Measurements from ENCODE around the gene CA10. TPM values are rescaled to one million over a fixed set of nuclear protein-coding genes. Genes with fewer than 3 reads are reported as not detected.

The CA10 gene
- total and polyA plus RNA-seq, 2 donors (not counting 1 experiment from before 2014, with no cell fraction given), result not detected

GRCh38 chr17:52032454-52032853 is 126.1 kb downstream of the CA10 start:
- Histone ChIP-seq H3K27ac (ENCODE audit: insufficient read depth, low read length) (no peak overlapping the region), H3K79me2 (ENCODE audit: control insufficient read depth, insufficient read depth, low read length) (no peaks in the 10 kb centered on the region), H2AFZ (ENCODE audit: low read length) (no peak overlapping the region), H3K27me3 (ENCODE audit: control insufficient read depth, insufficient read depth, low read length) (no peaks in the 10 kb centered on the region), H3K9me3 (ENCODE audit: control insufficient read depth, insufficient read depth, low read depth, low read length) (no peaks in the 10 kb centered on the region), H3K4me3 (replicated peaks in 1 of 4; ENCODE audit: control extremely low read depth in 1 of 4, insufficient read depth in 1 of 4, low read depth in 3 of 4, low read length in 4 of 4) (no peak overlapping the region), H3K4me2 (ENCODE audit: extremely low read depth, insufficient read depth, low read length) (no peak overlapping the region), H4K20me1 (ENCODE audit: control insufficient read depth, extremely low read depth, insufficient read depth, low read length) (no peaks in the 10 kb centered on the region), H3K36me3 (ENCODE audit: control insufficient read depth, insufficient read depth, low read length) (no peaks in the 10 kb centered on the region), H3K9ac (ENCODE audit: insufficient read depth, low read length) (no peak overlapping the region), H3K4me1 (ENCODE audit: control insufficient read depth, extremely low read depth, insufficient read depth, low read length) (no peaks in the 10 kb centered on the region)
- DNase-seq (ENCODE audit: low read depth in 2 of 2), result no peak
- TF ChIP-seq EZH2 (IDR thresholded peaks at IDR 0.05; ENCODE audit: low read length, missing control alignments) (no peak), CTCF (conservative IDR thresholded peaks at IDR 0.05 in 1 of 2, IDR thresholded peaks at IDR 0.05 in 1 of 2; ENCODE audit: low read depth in 1 of 2, low read length in 2 of 2) (no peak)

DNA sequence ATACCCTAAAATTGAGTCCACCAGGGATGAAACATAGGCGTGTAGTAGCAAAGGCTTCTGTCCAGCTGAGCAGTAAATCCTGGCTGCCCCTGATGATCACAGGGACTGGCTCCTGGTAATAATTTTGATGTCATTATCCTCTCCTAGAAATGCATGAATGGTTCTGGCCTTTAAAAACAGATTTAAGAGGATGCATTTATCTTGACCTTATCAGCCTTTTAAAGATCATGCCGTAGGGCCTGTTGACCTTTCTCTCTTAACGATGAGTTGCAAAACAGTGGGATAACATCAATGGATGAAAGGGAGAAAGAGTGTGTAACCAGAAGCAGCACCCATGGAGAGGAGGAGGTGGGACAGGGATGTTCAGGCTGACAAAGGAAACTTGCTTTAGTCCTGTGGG is 128.5 kb downstream of the CA10 start:
- no peaks in the 10 kb centered on the region for H3K79me2 ChIP-seq (ENCODE audit: control insufficient read depth, insufficient read depth, low read length)
- H4K20me1 ChIP-seq (ENCODE audit: control insufficient read depth, extremely low read depth, insufficient read depth, low read length), result no peaks in the 10 kb centered on the region
- no peak overlapping the region for H3K4me3 ChIP-seq (replicated peaks in 1 of 4; ENCODE audit: control extremely low read depth in 1 of 4, insufficient read depth in 1 of 4, low read depth in 3 of 4, low read length in 4 of 4)
- no peak overlapping the region for H3K4me2 ChIP-seq (ENCODE audit: extremely low read depth, insufficient read depth, low read length)
- no peak for DNase-seq (ENCODE audit: low read depth in 2 of 2)
- no peak for TF ChIP-seq CTCF (conservative IDR thresholded peaks at IDR 0.05 in 1 of 2, IDR thresholded peaks at IDR 0.05 in 1 of 2; ENCODE audit: low read depth in 1 of 2, low read length in 2 of 2)
- no peak for TF ChIP-seq EZH2 (IDR thresholded peaks at IDR 0.05; ENCODE audit: low read length, missing control alignments)
- H3K4me1 ChIP-seq (ENCODE audit: control insufficient read depth, extremely low read depth, insufficient read depth, low read length), result no peaks in the 10 kb centered on the region
- H3K27ac ChIP-seq (ENCODE audit: insufficient read depth, low read length), result no peak overlapping the region
- no peak overlapping the region for H3K9ac ChIP-seq (ENCODE audit: insufficient read depth, low read length)
- H2AFZ ChIP-seq (ENCODE audit: low read length), result no peak overlapping the region
- H3K9me3 ChIP-seq (ENCODE audit: control insufficient read depth, insufficient read depth, low read depth, low read length), result no peaks in the 10 kb centered on the region
- H3K36me3 ChIP-seq (ENCODE audit: control insufficient read depth, insufficient read depth, low read length), result no peaks in the 10 kb centered on the region
- H3K27me3 ChIP-seq (ENCODE audit: control insufficient read depth, insufficient read depth, low read length), result no peaks in the 10 kb centered on the region

DNA sequence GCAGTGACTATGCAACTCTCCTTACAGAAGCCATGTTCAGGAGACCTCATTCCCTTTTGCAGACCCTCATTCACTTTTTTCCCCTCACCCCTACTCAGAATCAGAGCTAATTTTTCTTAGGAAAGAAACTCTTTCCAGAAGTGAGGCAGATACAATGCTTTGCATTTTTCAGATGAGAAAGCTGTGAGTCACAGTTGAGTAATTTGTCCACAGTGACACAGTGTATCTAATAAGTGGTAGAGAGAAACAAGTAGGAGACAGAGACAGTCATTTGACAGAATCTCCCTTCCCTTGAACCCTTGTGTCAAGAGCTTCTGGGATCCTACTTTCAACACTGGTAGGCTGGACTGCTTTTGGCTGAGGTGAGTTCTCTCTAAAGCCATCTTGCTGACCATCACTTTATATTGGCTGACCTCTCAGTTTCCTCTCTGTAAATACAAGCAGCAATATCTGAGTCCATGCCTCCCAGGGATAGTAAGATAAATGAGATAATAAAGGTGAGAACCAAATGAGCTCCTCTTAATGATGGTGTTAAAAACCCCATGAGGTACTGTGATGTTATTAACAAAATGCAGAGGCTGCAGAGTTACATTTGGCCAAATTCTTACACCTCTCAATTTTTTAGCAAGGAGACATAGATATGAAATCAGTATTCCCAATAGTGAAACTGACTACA is 130.8 kb downstream of the CA10 start:
- Histone ChIP-seq H3K9me3 (ENCODE audit: control insufficient read depth, insufficient read depth, low read depth, low read length) (no peaks in the 10 kb centered on the region), H3K4me3 (replicated peaks in 1 of 4; ENCODE audit: control extremely low read depth in 1 of 4, insufficient read depth in 1 of 4, low read depth in 3 of 4, low read length in 4 of 4) (no peak overlapping the region), H3K79me2 (ENCODE audit: control insufficient read depth, insufficient read depth, low read length) (no peaks in the 10 kb centered on the region), H2AFZ (ENCODE audit: low read length) (no peak overlapping the region), H4K20me1 (ENCODE audit: control insufficient read depth, extremely low read depth, insufficient read depth, low read length) (no peaks in the 10 kb centered on the region), H3K4me2 (ENCODE audit: extremely low read depth, insufficient read depth, low read length) (no peak overlapping the region), H3K4me1 (ENCODE audit: control insufficient read depth, extremely low read depth, insufficient read depth, low read length) (no peaks in the 10 kb centered on the region), H3K36me3 (ENCODE audit: control insufficient read depth, insufficient read depth, low read length) (no peaks in the 10 kb centered on the region), H3K27ac (ENCODE audit: insufficient read depth, low read length) (no peak overlapping the region), H3K9ac (ENCODE audit: insufficient read depth, low read length) (no peak overlapping the region), H3K27me3 (ENCODE audit: control insufficient read depth, insufficient read depth, low read length) (no peaks in the 10 kb centered on the region)
- peak in 1 of 2 donors; percentile 79 for DNase-seq (ENCODE audit: low read depth in 2 of 2)
- TF ChIP-seq EZH2 (IDR thresholded peaks at IDR 0.05; ENCODE audit: low read length, missing control alignments), result no peak
- TF ChIP-seq CTCF (conservative IDR thresholded peaks at IDR 0.05 in 1 of 2, IDR thresholded peaks at IDR 0.05 in 1 of 2; ENCODE audit: low read depth in 1 of 2, low read length in 2 of 2), result no peak
